ENCODE results near the gene ARL2BP. TPM values are rescaled to one million over a fixed set of nuclear protein-coding genes. Genes with fewer than 3 reads are reported as not detected.

The ARL2BP gene
- total and polyA plus RNA-seq, 9 of the 15 experiments (the other 6 are each of a cell fraction or from before 2014, with no cell fraction given): 16.7 to 41.8 (median 27.2) TPM

DNA sequence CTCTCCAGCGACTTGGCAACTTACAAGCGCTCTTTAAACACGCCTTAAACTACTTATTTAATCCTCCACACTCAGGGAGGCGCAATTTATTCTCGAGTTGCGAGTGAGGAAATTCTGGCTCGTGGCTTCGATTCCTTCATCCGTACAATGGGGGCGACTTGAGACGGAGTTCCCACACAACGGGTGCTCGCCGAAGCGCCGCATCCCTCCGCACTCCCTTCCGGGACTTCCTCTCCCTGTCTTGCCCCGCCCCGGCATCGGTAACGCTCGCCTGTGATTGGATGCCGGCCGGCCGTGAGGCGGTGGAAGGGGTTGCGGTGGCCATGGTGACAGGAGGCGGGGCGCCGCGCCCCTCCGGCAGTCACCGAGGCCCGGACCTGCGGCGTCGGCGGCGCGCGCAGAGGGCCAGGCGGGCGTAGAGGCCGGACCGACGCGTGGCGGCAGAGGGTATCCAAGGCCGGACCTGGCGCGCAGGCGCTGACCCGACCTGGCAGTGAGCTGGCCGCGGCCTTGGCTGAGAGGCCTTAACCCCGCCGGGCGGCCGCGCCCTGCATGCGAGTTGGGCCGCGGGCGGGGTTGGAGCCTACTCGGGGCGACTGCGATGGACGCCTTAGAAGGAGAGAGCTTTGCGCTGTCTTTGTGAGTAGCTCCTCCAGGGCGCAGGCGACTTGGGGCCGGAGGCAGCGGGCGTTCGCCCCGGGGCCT lies at the start of gene ARL2BP (continued):
- TF ChIP-seq SREBF1 (IDR thresholded peaks at IDR 0.05; ENCODE audit: borderline replicate concordance, low read depth, low read length) (no peak), BMI1 (IDR thresholded peaks at IDR 0.05; ENCODE audit: low read length) (no peak), PCBP1 (IDR thresholded peaks at IDR 0.05; ENCODE audit: low read depth, low read length, poor library complexity, severe bottlenecking) (peak; percentile 52), HEY1 (CRISPR knock-in tag; IDR thresholded peaks at IDR 0.05; ENCODE audit: borderline replicate concordance) (no peak), RFX5 (IDR thresholded peaks at IDR 0.05; ENCODE audit: low read depth, low read length) (no peak), ZNF511 (CRISPR knock-in tag; IDR thresholded peaks at IDR 0.05) (peak; percentile 60), TCF3 (CRISPR knock-in tag; IDR thresholded peaks at IDR 0.05) (no peak), E2F1 (CRISPR knock-in tag; IDR thresholded peaks at IDR 0.05) (no peak), HNRNPL (IDR thresholded peaks at IDR 0.05; ENCODE audit: low read depth, low read length) (0 out of 2 replicates have a peak, but pooled peaks have one; percentile 54), TSC22D4 (tag; IDR thresholded peaks at IDR 0.05) (no peak), HOXB6 (CRISPR knock-in tag; IDR thresholded peaks at IDR 0.05; ENCODE audit: borderline replicate concordance) (no peak), ZNF717 (CRISPR knock-in tag; IDR thresholded peaks at IDR 0.05) (no peak), NCOA1 (IDR thresholded peaks at IDR 0.05; ENCODE audit: low read depth) (no peak), MYBL2 (IDR thresholded peaks at IDR 0.05; ENCODE audit: low read depth) (no peak), MYBL2 (CRISPR knock-in tag; IDR thresholded peaks at IDR 0.05; ENCODE audit: borderline replicate concordance) (no peak), POLR3G (IDR thresholded peaks at IDR 0.05; ENCODE audit: extremely low read depth, insufficient read length, insufficient replicate concordance) (no peak), NFIX (CRISPR knock-in tag; IDR thresholded peaks at IDR 0.05; ENCODE audit: low read depth) (no peak), ERF (CRISPR knock-in tag; IDR thresholded peaks at IDR 0.05) (no peak), CEBPG (CRISPR knock-in tag; IDR thresholded peaks at IDR 0.05) (no peak; the same call in 1 of the 2 replicates), CEBPG (tag; conservative IDR thresholded peaks at IDR 0.05 in 1 of 2, IDR thresholded peaks at IDR 0.05 in 1 of 2) (no peak), RCOR1 (IDR thresholded peaks at IDR 0.05; ENCODE audit: borderline replicate concordance in 1 of 2, low read depth in 2 of 2, low read length in 2 of 2) (peak in 1 of 2 experiments; percentile 87; a peak in 2 of 4 replicates), MEF2D (tag; conservative IDR thresholded peaks at IDR 0.05; ENCODE audit: low read depth) (no peak)

Measured in K562 (cell line).